ENCODE data around the gene PCDHGA7.
"Not testable (repeated sequence)": the region's sequence is repeated elsewhere in the genome, so short reads cannot be mapped to it uniquely, and the experiment has no call there.

The PCDHGA7 gene

DNA sequence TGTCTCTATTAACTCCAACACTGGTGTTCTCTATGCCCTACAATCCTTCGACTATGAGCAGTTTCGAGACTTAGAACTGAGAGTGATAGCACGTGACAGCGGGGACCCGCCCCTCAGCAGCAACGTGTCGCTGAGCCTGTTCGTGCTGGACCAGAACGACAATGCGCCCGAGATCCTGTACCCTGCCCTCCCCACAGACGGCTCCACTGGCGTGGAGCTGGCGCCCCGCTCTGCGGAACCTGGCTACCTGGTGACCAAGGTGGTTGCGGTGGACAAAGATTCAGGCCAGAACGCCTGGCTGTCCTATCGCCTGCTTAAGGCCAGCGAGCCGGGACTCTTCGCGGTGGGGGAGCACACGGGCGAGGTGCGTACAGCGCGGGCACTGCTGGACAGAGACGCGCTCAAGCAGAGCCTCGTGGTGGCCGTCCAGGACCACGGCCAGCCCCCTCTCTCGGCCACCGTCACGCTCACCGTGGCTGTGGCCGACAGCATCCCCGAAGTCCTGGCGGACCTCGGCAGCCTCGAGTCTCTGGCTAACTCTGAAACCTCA is 40.3 kb downstream of the PCDHGA7 start:
- DNase-seq = no peak

GRCh38 chr5:141427783-141428426 is 45.4 kb downstream of the PCDHGA7 start:
- no peak for DNase-seq

DNA sequence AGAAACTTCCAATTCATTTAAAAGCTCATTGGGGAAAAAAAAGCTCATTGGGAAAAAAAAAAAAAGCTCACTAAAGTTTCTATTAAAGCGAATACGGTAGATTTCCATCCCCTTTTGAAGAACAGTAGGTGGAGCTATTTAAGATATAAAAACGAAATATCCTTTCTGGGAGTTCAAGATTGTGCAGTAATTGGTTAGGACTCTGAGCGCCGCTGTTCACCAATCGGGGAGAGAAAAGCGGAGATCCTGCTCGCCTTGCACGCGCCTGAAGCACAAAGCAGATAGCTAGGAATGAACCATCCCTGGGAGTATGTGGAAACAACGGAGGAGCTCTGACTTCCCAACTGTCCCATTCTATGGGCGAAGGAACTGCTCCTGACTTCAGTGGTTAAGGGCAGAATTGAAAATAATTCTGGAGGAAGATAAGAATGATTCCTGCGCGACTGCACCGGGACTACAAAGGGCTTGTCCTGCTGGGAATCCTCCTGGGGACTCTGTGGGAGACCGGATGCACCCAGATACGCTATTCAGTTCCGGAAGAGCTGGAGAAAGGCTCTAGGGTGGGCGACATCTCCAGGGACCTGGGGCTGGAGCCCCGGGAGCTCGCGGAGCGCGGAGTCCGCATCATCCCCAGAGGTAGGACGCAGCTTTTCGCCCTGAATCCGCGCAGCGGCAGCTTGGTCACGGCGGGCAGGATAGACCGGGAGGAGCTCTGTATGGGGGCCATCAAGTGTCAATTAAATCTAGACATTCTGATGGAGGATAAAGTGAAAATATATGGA is 48.0 kb downstream of the PCDHGA7 start, which contains the start of gene PCDHGA12:
Gene PCDHGA12, plus strand, starts transcription at position 176 of the 782 bp plus-strand sequence. Its CDS starts 253 bp downstream, at position 429.
- DNase-seq = peak in 6 of 56 donors; percentile 14 to 37 (median 23)

DNA sequence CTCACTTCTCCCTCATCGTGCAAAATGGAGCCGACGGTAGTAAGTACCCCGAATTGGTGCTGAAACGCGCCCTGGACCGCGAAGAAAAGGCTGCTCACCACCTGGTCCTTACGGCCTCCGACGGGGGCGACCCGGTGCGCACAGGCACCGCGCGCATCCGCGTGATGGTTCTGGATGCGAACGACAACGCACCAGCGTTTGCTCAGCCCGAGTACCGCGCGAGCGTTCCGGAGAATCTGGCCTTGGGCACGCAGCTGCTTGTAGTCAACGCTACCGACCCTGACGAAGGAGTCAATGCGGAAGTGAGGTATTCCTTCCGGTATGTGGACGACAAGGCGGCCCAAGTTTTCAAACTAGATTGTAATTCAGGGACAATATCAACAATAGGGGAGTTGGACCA is 48.7 kb downstream of the PCDHGA7 start:
- DNase-seq = no peak

DNA sequence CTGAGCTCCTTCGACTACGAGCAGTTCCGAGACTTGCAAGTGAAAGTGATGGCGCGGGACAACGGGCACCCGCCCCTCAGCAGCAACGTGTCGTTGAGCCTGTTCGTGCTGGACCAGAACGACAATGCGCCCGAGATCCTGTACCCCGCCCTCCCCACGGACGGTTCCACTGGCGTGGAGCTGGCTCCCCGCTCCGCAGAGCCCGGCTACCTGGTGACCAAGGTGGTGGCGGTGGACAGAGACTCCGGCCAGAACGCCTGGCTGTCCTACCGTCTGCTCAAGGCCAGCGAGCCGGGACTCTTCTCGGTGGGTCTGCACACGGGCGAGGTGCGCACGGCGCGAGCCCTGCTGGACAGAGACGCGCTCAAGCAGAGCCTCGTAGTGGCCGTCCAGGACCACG is 49.8 kb downstream of the PCDHGA7 start:
- not testable (repeated sequence) for DNase-seq

- not testable (repeated sequence) for DNase-seq
Measured at GRCh38 chr5:141432726-141433125, 50.2 kb downstream of the PCDHGA7 start.

DNA sequence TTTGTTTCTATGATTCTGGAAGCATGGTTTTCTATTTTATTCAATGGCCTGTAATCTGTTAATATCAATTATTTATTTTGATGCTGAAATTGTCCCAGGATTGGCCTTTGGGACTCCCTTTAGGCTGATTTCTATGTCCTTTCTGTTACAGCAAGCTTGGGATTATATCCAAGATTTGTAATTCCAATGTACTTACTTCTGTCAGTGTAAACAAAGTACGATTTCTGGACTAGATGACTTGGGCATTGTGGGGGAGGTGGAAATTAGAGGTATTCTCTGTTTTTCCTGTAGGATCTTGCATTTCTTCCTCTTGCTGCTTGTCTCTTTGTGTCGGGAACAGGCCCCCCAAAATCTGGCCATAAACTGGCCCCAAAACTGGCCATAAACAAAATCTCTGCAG is 51.5 kb downstream of the PCDHGA7 start:
- DNase-seq = no peak
